Cardiac septum (tissue), 1 donor: Measurements from ENCODE around the gene GCK. TPM values are rescaled to one million over a fixed set of nuclear protein-coding genes. Genes with fewer than 3 reads are reported as not detected.
"Not testable (repeated sequence)": the region's sequence is repeated elsewhere in the genome, so short reads cannot be mapped to it uniquely, and the experiment has no call there.

Experiments
- DNase-seq: peaks from one replicate; pipeline ENCODE4 v3.0.0-alpha.2; 2020; ENCODE audit warnings: low spot score
- intact Hi-C: fragments of 100-400 bp; cut with DNase I; formaldehyde crosslinking; loops from one replicate; pipeline ENCODE4 v1.14.0; 2022
- total RNA-seq: library from RNA; stranded (reverse); fragmentation: NEBNext Ultra II Directional; extraction: Animal tissue kit (Norgen Biotek cat#: 25700); gene quantifications from one replicate; pipeline ENCODE4 v1.2.1, GENCODE V29; 2021
- donor health status: DM: no; HTN: no; CAD: no.

The GCK gene
- total RNA-seq, 1 donor from 2014 or later: 3.7 TPM

- intact Hi-C loops: no loop called here
Measured at GRCh38 chr7:44212581-44213184, 23.4 kb upstream of the GCK start.

GRCh38 chr7:44212018-44212417 lies 22.8 kb upstream of the GCK start:
- no peak for DNase-seq
- intact Hi-C loops: no loop called here

More at GRCh38 chr7:44212581-44213184, 23.4 kb upstream of the GCK start:
- no peak for DNase-seq

GRCh38 chr7:44211126-44211675 lies 22.0 kb upstream of the GCK start:
- intact Hi-C loops: no loop called here
- no peak for DNase-seq

GRCh38 chr7:44210107-44210506 lies 20.9 kb upstream of the GCK start:
- intact Hi-C loops: no loop called here
- DNase-seq: peak; percentile 63

GRCh38 chr7:44208085-44208484 lies 18.8 kb upstream of the GCK start:
- no peak for DNase-seq
- intact Hi-C loops: no loop called here

- no peak for DNase-seq
- intact Hi-C loops: no loop called here
Measured at GRCh38 chr7:44206008-44206407, 16.8 kb upstream of the GCK start.

- intact Hi-C loops: loop anchor here (5.0 kb wide), 1 partner anchor 80 kb away; the partner anchor contains the start of gene POLD2
- no peak for DNase-seq
Measured at GRCh38 chr7:44201813-44202212, 12.6 kb upstream of the GCK start.

- intact Hi-C loops: loop anchor here (5.0 kb wide), 1 partner anchor 79 kb away; the partner anchor contains the start of gene POLD2
- DNase-seq: peak; percentile 98
Measured at GRCh38 chr7:44200699-44201461, 11.6 kb upstream of the GCK start, which contains the start of gene YKT6. Gene YKT6 (plus strand): TSS chr7:44200978. CDS start chr7:44201136, 158 bp downstream.

GRCh38 chr7:44200163-44200562 lies 10.9 kb upstream of the GCK start:
- intact Hi-C loops: loop anchor here (5.0 kb wide), 1 partner anchor 78 kb away; the partner anchor contains the start of gene POLD2
- DNase-seq: not testable (repeated sequence)

- intact Hi-C loops: loop anchor here (2.0 to 5.0 kb wide), 3 partner anchors 65 to 175 kb away; no protein-coding TSS in a partner anchor
- no peak for DNase-seq
Measured at GRCh38 chr7:44197474-44197873, 8.2 kb upstream of the GCK start.

GRCh38 chr7:44196450-44196872 lies 7.2 kb upstream of the GCK start:
- intact Hi-C loops: loop anchor here (2.0 to 5.0 kb wide), 3 partner anchors 64 to 174 kb away; no protein-coding TSS in a partner anchor
- DNase-seq: no peak

GRCh38 chr7:44195889-44196288 lies 6.7 kb upstream of the GCK start:
- intact Hi-C loops: loop anchor here (2.0 to 5.0 kb wide), 3 partner anchors 64 to 174 kb away; no protein-coding TSS in a partner anchor
- DNase-seq: no peak

- no peak for DNase-seq
- intact Hi-C loops: loop anchor here (5.0 kb wide), 2 partner anchors 62 to 172 kb away; no protein-coding TSS in a partner anchor
Measured at GRCh38 chr7:44194562-44195145, 5.4 kb upstream of the GCK start.

- intact Hi-C loops: no loop called here
- no peak for DNase-seq
Measured at GRCh38 chr7:44194069-44194468, 4.8 kb upstream of the GCK start.

GRCh38 chr7:44193011-44193802 lies 4.0 kb upstream of the GCK start:
- intact Hi-C loops: no loop called here
- DNase-seq: no peak

- intact Hi-C loops: no loop called here
- no peak for DNase-seq
Measured at GRCh38 chr7:44191171-44191570, 1.9 kb upstream of the GCK start.

GRCh38 chr7:44189993-44190872 lies 994 bp upstream of the GCK start:
- intact Hi-C loops: no loop called here
- no peak for DNase-seq
